ENCODE measurements around the gene FAM184B. TPM values are rescaled to one million over a fixed set of nuclear protein-coding genes. Genes with fewer than 3 reads are reported as not detected.
A peak's percentile ranks its signal among the peaks of the same experiment; 100 is the strongest.

The FAM184B gene
- total RNA-seq, 2 donors from 2014 or later = not detected

- ATAC-seq (replicated peaks in 1 of 2) (no peak), DNase-seq (no peak)
- Mint-ChIP-seq H3K9me3 (no peaks in the 10 kb centered on the region), H3K27ac (no peak overlapping the region), H3K27me3 (ENCODE audit: low read depth) (no peaks in the 10 kb centered on the region), H3K4me1 (ENCODE audit: low read depth) (peaks cover 5% of the 10 kb centered on the region), H3K4me3 (no peak overlapping the region), H3K36me3 (ENCODE audit: insufficient read depth in 2 of 2) (peaks cover 9 to 30% of the 10 kb centered on the region in 2 donors)
These were observed 151.2 kb downstream of the FAM184B start for GRCh38 chr4:17630228-17630627.

- H3K36me3 Mint-ChIP-seq (ENCODE audit: insufficient read depth in 2 of 2) = peaks cover 13 to 46% of the 10 kb centered on the region in 2 donors
- no peak overlapping the region for H3K27ac Mint-ChIP-seq
- ATAC-seq (replicated peaks in 1 of 2) (no peak), DNase-seq (no peak)
- no peaks in the 10 kb centered on the region for H3K9me3 Mint-ChIP-seq
- no peak overlapping the region for H3K4me3 Mint-ChIP-seq
- no peaks in the 10 kb centered on the region for H3K27me3 Mint-ChIP-seq (ENCODE audit: low read depth)
- peaks cover 5% of the 10 kb centered on the region for H3K4me1 Mint-ChIP-seq (ENCODE audit: low read depth)
These were observed 156.6 kb downstream of the FAM184B start for GRCh38 chr4:17624821-17625220.

- DNase-seq (no peak), ATAC-seq (replicated peaks in 1 of 2) (no peak)
- Mint-ChIP-seq H3K9me3 (no peaks in the 10 kb centered on the region), H3K27me3 (ENCODE audit: low read depth) (no peaks in the 10 kb centered on the region), H3K27ac (peak overlapping the region; percentile 57), H3K4me3 (no peak overlapping the region), H3K36me3 (ENCODE audit: insufficient read depth in 2 of 2) (peaks cover 17 to 47% of the 10 kb centered on the region in 2 donors), H3K4me1 (ENCODE audit: low read depth) (peaks cover 13% of the 10 kb centered on the region)
These were observed 157.9 kb downstream of the FAM184B start for GRCh38 chr4:17623451-17624001.

- no peak overlapping the region for H3K4me3 Mint-ChIP-seq
- peaks cover 41% of the 10 kb centered on the region for H3K4me1 Mint-ChIP-seq (ENCODE audit: low read depth)
- H3K27ac Mint-ChIP-seq = peak overlapping the region; percentile 79
- peaks cover 10 to 34% of the 10 kb centered on the region in 2 donors for H3K36me3 Mint-ChIP-seq (ENCODE audit: insufficient read depth in 2 of 2)
- no peaks in the 10 kb centered on the region for H3K27me3 Mint-ChIP-seq (ENCODE audit: low read depth)
- no peaks in the 10 kb centered on the region for H3K9me3 Mint-ChIP-seq
- DNase-seq (no peak), ATAC-seq (replicated peaks in 1 of 2) (no peak)
These were observed 161.9 kb downstream of the FAM184B start for GRCh38 chr4:17619416-17620105.

GRCh38 chr4:17618926-17619325 is 162.5 kb downstream of the FAM184B start:
- no peak for ATAC-seq (replicated peaks in 1 of 2)
- H3K36me3 Mint-ChIP-seq (ENCODE audit: insufficient read depth in 2 of 2) = peaks cover 9 to 34% of the 10 kb centered on the region in 2 donors

GRCh38 chr4:17616283-17616682 is 165.1 kb downstream of the FAM184B start:
- H3K4me1 Mint-ChIP-seq (ENCODE audit: low read depth) = peaks cover 55% of the 10 kb centered on the region
- ATAC-seq (replicated peaks in 1 of 2) = no peak
- H3K27ac Mint-ChIP-seq = peak overlapping the region; percentile 75

More at GRCh38 chr4:17618926-17619325, 162.5 kb downstream of the FAM184B start:
- peak overlapping the region in 1 of 2 donors; percentile 60 for H3K4me3 Mint-ChIP-seq
- H3K27ac Mint-ChIP-seq = peak overlapping the region; percentile 79
- H3K9me3 Mint-ChIP-seq = no peaks in the 10 kb centered on the region
- no peaks in the 10 kb centered on the region for H3K27me3 Mint-ChIP-seq (ENCODE audit: low read depth)
- peaks cover 46% of the 10 kb centered on the region for H3K4me1 Mint-ChIP-seq (ENCODE audit: low read depth)
- DNase-seq = no peak

GRCh38 chr4:17614416-17615299 is 166.8 kb downstream of the FAM184B start, which contains the start of gene MED28:
MED28 (plus strand) TSS chr4:17614641; CDS start chr4:17614655, 14 bp downstream.
- peak within 1 kb of the TSS; percentile 100 for H3K27ac Mint-ChIP-seq
- H3K4me1 Mint-ChIP-seq (ENCODE audit: low read depth) = peaks cover 54% of the 10 kb centered on the region
- H3K36me3 Mint-ChIP-seq (ENCODE audit: insufficient read depth in 2 of 2) = peaks cover 6 to 16% of the 10 kb centered on the region in 2 donors
- ATAC-seq (replicated peaks in 1 of 2) (peak; percentile 89 to 91), DNase-seq (peak; percentile 94 to 96)
- H3K9me3 Mint-ChIP-seq = no peaks in the 10 kb centered on the region
- H3K27me3 Mint-ChIP-seq (ENCODE audit: low read depth) = no peaks in the 10 kb centered on the region
- H3K4me3 Mint-ChIP-seq = peak within 1 kb of the TSS; percentile 97 to 100

More at GRCh38 chr4:17616283-17616682, 165.1 kb downstream of the FAM184B start:
- peaks cover 6 to 23% of the 10 kb centered on the region in 2 donors for H3K36me3 Mint-ChIP-seq (ENCODE audit: insufficient read depth in 2 of 2)
- no peaks in the 10 kb centered on the region for H3K9me3 Mint-ChIP-seq
- H3K27me3 Mint-ChIP-seq (ENCODE audit: low read depth) = no peaks in the 10 kb centered on the region
- H3K4me3 Mint-ChIP-seq = peak overlapping the region; percentile 71 to 74
- no peak for DNase-seq

- ATAC-seq (replicated peaks in 1 of 2) (peak; percentile 58 to 66), DNase-seq (peak in 1 of 2 donors; percentile 6)
- Mint-ChIP-seq H3K9me3 (no peaks in the 10 kb centered on the region), H3K27me3 (ENCODE audit: low read depth) (no peaks in the 10 kb centered on the region), H3K4me3 (peak overlapping the region; percentile 97 to 100), H3K36me3 (ENCODE audit: insufficient read depth in 2 of 2) (peaks cover 3 to 12% of the 10 kb centered on the region in 2 donors), H3K27ac (peak overlapping the region; percentile 100), H3K4me1 (ENCODE audit: low read depth) (peaks cover 46% of the 10 kb centered on the region)
These were observed 167.5 kb downstream of the FAM184B start for GRCh38 chr4:17613761-17614415.

GRCh38 chr4:17605236-17605635 is 176.2 kb downstream of the FAM184B start:
- no peak for ATAC-seq (replicated peaks in 1 of 2)
- H3K27me3 Mint-ChIP-seq (ENCODE audit: low read depth) = no peaks in the 10 kb centered on the region
- no peak overlapping the region for H3K27ac Mint-ChIP-seq
- H3K9me3 Mint-ChIP-seq = no peaks in the 10 kb centered on the region
- DNase-seq = no peak
- H3K4me3 Mint-ChIP-seq = no peak overlapping the region
- H3K36me3 Mint-ChIP-seq (ENCODE audit: insufficient read depth in 2 of 2) = peaks cover 6 to 11% of the 10 kb centered on the region in 2 donors
- no peaks in the 10 kb centered on the region for H3K4me1 Mint-ChIP-seq (ENCODE audit: low read depth)

- Mint-ChIP-seq H3K4me1 (ENCODE audit: low read depth) (no peaks in the 10 kb centered on the region), H3K36me3 (ENCODE audit: insufficient read depth in 2 of 2) (peaks cover 7% of the 10 kb centered on the region in 2 donors), H3K27ac (no peak overlapping the region)
These were observed 181.6 kb downstream of the FAM184B start for GRCh38 chr4:17599826-17600225.

GRCh38 chr4:17597517-17597916 is 183.9 kb downstream of the FAM184B start:
- DNase-seq (no peak), ATAC-seq (replicated peaks in 1 of 2) (no peak)
- H3K27me3 Mint-ChIP-seq (ENCODE audit: low read depth) = no peaks in the 10 kb centered on the region
- H3K27ac Mint-ChIP-seq = no peak overlapping the region
- no peak overlapping the region for H3K4me3 Mint-ChIP-seq
- H3K36me3 Mint-ChIP-seq (ENCODE audit: insufficient read depth in 2 of 2) = peaks cover 10% of the 10 kb centered on the region in 2 donors
- no peaks in the 10 kb centered on the region for H3K9me3 Mint-ChIP-seq
- H3K4me1 Mint-ChIP-seq (ENCODE audit: low read depth) = peaks cover under 1% of the 10 kb centered on the region

More at GRCh38 chr4:17599826-17600225, 181.6 kb downstream of the FAM184B start:
- DNase-seq = no peak
- H3K9me3 Mint-ChIP-seq = no peaks in the 10 kb centered on the region
- H3K4me3 Mint-ChIP-seq = no peak overlapping the region
- no peak for ATAC-seq (replicated peaks in 1 of 2)
- no peaks in the 10 kb centered on the region for H3K27me3 Mint-ChIP-seq (ENCODE audit: low read depth)

- Mint-ChIP-seq H3K9me3 (no peaks in the 10 kb centered on the region), H3K27me3 (ENCODE audit: low read depth) (no peaks in the 10 kb centered on the region), H3K4me3 (no peak overlapping the region), H3K27ac (no peak overlapping the region), H3K36me3 (ENCODE audit: insufficient read depth in 2 of 2) (peaks cover 10 to 14% of the 10 kb centered on the region in 2 donors), H3K4me1 (ENCODE audit: low read depth) (peaks cover 11% of the 10 kb centered on the region)
- DNase-seq = no peak
- no peak for ATAC-seq (replicated peaks in 1 of 2)
These were observed 185.9 kb downstream of the FAM184B start for GRCh38 chr4:17595471-17596005.
